T47D (cell line): ENCODE data around the gene COX6B1.
"Not testable (repeated sequence)": the region's sequence is repeated elsewhere in the genome, so short reads cannot be mapped to it uniquely, and the experiment has no call there.

Source experiments
- DNase-seq, 2 experiments: peaks; one replicate each; pipeline versions ENCODE4 v3.0.0 to v3.0.0-alpha.2; 2011 to 2012; ENCODE audit warnings: low read depth in 1 of 2, low spot score in 1 of 2
- JUND ChIP-seq: IDR thresholded peaks from 2 replicates; pipeline ENCODE4 v1.6.1; 2012; ENCODE audit warnings: low read depth
- in situ Hi-C: cut with HindIII; loops from 2 replicates; pipeline ENCODE4 v1.10.0; 2016; ENCODE audit warnings: low sequenced_read_pairs, low pct_unique_long_range_greater_than_20kb

The COX6B1 gene, protein sequence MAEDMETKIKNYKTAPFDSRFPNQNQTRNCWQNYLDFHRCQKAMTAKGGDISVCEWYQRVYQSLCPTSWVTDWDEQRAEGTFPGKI

DNA sequence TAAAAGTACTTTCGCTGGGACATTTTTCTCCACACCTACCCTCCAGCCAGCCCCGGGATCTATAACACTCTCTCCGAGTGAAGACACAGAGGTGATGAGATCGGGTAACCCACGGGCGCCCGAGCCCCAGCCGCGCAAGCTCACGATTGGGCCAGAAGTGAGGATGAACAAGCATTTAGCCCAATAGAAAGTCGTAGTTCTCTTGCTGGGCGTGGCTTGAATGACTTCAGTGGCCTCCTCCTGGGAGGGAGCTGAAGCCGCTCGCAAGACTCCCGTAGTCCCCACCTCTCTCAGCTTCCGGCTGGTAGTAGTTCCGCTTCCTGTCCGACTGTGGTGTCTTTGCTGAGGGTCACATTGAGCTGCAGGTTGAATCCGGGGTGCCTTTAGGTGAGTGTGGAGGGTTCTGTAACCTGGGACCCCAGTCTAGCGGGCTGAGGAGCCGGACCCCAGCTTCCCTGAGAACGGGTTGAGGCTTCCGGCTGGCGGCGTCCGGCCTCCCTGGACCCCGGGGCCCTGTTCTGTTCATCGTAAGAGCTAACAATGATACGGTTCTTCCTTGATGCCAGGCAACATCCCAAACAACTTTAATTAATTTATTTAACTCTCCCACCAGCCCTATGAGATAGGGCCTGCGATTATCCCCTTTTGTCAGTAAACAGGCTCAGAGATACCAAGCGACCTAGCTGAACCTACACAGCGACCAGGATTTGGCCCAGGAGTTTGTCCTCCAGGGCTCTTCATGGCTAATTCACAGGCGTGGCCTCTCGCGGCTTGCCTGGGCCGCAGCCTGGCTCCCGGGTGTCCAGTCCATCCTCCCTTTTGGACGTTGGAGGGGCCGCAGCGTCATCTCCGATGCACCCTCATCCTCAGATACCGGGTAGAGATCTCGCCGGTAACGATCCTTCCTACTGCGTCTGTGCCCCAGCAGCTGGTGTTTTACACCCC is at the start of gene COX6B1:
Gene COX6B1 (plus strand): TSS at position 307 of the 945 bp plus-strand sequence. CDS start 2,921 bp downstream, outside the sequence.
- DNase-seq: peak; percentile 88 to 97
- TF ChIP-seq JUND: no peak
- in situ Hi-C loops: no loop called here

DNA sequence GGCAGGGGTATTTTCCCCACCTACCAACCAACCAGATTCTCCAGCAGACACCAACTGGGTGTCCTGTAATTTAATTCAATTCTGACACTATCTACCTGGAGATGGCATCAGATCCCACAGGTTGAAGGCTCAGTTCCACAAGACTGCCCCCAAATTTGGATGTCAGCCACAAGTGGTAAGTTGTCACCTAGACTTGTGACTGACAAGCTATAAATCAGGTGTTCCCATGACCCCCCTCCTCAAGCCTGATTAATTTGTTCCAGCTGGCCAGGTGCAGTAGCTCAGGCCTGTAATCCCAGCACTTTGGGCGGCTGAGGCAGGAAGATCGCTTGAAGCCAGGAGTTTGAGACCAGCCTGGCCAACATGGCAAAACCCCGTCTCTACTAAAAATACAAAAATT is 46.2 kb upstream of the COX6B1 start:
- TF ChIP-seq JUND: no peak
- DNase-seq: no peak
- in situ Hi-C loops: no loop called here

DNA sequence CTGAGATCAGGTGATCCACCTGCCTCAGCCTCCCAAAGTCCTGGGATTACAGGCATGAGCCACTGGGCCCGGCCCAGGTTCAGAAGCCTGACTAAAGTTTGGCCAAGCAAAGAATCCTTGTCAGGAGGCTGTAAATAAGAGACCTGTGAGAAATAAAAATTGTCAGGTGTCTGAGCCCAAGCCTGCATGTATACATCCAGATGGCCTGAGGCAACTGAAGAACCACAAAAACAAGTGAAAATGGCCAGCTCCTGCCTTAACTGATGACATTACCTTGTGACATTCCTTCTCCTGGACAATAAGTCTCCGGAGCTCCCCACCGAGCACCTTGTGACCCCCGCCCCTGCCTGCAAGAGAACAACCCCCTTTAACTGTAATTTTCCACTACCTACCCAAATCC is 43.7 kb upstream of the COX6B1 start:
- DNase-seq, in situ Hi-C loops: not testable (repeated sequence)

GRCh38 chr19:35607170-35607569 is 41.0 kb upstream of the COX6B1 start:
- in situ Hi-C loops, DNase-seq: not testable (repeated sequence)

GRCh38 chr19:35607661-35608060 is 40.5 kb upstream of the COX6B1 start:
- DNase-seq: no peak
- TF ChIP-seq JUND: no peak
- in situ Hi-C loops: no loop called here

DNA sequence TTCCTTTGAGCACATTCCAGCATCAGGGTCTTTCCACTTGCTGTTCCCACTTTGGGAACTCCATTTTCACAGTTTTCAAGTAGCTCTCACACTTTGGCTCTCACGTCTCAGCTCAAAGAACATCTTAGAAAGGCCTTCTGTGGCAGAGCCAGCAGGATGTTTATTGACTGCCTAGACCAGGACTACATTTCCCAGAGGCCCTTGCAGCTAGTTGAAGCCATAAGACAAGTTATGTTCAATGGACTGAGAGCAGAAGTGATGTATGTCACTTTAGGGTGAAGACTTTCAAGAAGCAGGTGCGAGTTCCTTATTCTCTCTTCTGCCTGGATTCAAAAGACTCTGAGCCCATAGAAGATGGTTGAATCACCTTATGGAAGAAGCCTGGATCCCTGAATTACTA is 39.9 kb upstream of the COX6B1 start:
- TF ChIP-seq JUND: no peak
- peak in 1 of 2 experiments; percentile 45 for DNase-seq
- in situ Hi-C loops: no loop called here

DNA sequence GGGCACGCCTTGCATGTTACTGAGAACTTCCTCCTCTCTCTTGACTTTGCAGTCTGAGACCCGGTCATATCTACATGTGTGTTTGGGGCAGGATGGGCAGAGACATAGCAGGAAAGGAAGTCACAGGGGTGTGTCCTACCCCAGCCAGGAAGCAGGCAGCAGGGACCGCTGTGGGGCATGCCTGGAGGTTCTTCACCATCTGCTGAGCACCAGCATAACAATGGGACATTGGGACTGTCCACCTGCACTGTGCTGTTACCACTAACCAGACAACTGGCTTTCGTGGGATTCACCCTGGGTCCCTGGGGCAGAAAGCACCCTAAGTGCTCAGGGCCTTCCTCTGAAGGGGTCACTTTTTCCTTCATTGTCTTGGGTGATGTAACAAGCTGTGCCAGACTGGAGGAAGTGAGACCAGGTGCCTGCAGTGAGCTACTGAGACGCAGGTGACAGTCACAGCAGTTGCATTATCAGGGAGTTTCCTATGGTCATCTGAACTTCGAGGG is 38.2 kb upstream of the COX6B1 start:
- no peak for TF ChIP-seq JUND
- in situ Hi-C loops: no loop called here
- no peak for DNase-seq

DNA sequence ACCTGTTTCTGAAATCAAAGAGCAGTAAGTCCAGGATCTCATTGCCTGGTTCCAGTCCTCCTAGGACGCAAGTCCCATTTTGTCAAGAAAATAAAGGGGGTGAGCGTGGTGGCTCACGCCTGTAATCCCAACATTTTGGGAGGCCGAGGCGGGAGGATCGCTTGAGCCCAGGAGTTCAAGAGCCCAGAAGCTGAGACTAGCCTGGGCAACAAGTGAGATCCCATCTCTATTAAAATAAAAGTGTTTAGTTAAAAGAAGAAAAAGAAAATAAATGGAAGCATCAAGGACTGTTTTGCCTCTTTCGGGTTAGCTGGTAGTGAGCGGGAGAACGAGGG is 35.9 kb upstream of the COX6B1 start:
- in situ Hi-C loops: no loop called here
- no peak for TF ChIP-seq JUND

GRCh38 chr19:35612559-35613321 is 35.4 kb upstream of the COX6B1 start, which contains the start of gene HAUS5:
Gene HAUS5 (plus strand): TSS chr19:35612735. CDS start chr19:35612795, 60 bp downstream.
- in situ Hi-C loops: no loop called here
- TF ChIP-seq JUND: no peak
- DNase-seq: peak; percentile 59 to 93

More for the DNA sequence above, 35.9 kb upstream of the COX6B1 start:
- DNase-seq: no peak

DNA sequence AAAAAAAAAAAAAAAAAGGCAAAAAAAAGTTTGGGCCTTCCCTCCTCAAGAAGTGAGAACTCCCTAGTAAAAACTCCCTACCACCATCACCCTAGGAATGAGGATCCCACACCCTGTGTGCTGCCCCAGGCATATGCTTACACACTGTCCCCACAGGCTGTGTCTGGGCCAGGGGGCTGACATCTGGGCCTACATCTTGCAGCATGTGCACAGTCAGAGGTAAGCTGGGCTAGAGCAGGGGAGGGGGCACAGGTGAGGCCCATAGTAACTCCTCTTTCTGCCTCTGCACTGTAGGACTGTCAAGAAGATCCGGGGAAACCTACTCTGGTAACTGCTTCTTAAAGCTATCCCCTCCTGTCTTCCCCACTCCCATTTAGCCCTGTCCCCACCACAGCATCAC is 34.5 kb upstream of the COX6B1 start:
- no peak for DNase-seq
- in situ Hi-C loops: no loop called here
- no peak for TF ChIP-seq JUND

DNA sequence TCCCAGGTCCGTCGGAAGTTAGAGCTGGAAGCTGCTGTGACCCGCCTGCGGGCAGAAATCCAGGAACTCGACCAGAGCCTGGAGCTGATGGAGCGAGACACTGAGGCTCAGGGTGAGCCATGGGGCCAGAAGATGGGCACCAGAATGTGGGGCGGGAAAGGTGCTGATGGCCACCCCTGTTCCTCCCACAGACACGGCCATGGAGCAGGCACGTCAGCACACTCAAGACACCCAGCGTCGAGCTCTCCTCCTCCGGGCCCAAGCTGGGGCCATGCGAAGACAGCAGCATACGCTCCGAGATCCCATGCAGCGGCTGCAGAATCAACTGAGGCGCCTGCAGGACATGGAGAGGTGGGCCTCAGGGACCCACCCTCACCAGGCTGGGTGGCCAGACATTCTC is 33.1 kb upstream of the COX6B1 start:
- TF ChIP-seq JUND: no peak
- in situ Hi-C loops: no loop called here
- no peak for DNase-seq

DNA sequence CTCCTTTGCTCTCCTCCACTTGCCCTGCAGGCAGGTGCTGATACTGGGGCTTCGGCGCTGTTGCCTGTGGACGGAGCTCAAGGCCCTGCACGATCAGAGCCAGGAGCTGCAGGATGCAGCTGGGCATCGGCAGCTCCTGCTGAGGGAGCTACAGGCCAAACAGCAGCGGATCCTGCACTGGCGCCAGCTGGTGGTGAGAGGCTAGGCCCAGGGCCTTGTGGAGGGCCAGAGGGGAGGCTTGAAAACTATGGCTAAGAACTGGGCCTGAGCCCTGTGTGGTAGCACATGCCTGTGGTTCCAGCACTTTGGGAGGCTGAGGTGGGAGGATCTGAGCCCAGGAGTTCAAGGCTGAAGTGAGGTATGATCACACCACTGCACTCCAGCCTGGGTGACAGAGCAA is 29.3 kb upstream of the COX6B1 start:
- DNase-seq: no peak
- no peak for TF ChIP-seq JUND
- in situ Hi-C loops: no loop called here
